Left lobe of liver (tissue), 2 donors: ENCODE data around the gene TOX2. TPM values are rescaled to one million over a fixed set of nuclear protein-coding genes. Genes with fewer than 3 reads are reported as not detected.

Experiments used
- ATAC-seq: fragments of 200-7000 bp; cut with Tn5 transposase; one replicate; pipeline ENCODE4 v1.9.1; 2020; ENCODE audit warnings: mild to moderate bottlenecking, moderate library complexity
- DNase-seq: peaks from one replicate; pipeline ENCODE4 v3.0.0-alpha.2; 2020; ENCODE audit warnings: low spot score
- total RNA-seq: library from RNA; stranded (reverse); gene quantifications from one replicate; pipeline ENCODE4 v1.2.1, GENCODE V29; 2021
- donor health status: DM: no; HTN: no; CAD: no; lungs with moderate emphysema.
- donor health status: DM: no; HTN: yes; CAD: no.

Gene TOX2
- total RNA-seq, 1 donor from 2014 or later = 3.5 TPM

GRCh38 chr20:44052166-44052565 lies 137.5 kb downstream of the TOX2 start:
- ATAC-seq = no peak
- DNase-seq = no peak

DNA sequence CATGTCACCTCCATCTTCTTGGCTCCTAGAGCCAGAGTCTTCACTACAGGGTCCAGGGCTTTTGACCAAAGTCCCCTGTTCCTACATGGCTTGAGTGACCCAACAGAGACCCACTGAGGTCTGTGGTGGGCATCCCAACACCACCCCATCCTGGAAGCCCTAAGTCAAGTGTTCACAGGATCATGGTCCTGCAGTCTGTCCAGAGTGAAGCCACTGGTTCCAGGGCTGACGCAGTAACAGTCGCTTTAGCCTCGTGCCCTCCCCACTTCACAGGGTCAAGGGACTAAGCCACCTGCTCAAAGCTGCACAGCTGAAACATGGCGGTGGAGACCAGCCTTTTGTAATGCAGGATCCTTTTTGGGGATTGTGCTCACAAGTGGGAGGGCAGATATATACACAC lies 138.4 kb downstream of the TOX2 start:
- ATAC-seq = no peak
- peak; percentile 28 for DNase-seq

GRCh38 chr20:44054118-44054517 lies 139.5 kb downstream of the TOX2 start:
- DNase-seq = peak; percentile 23
- no peak for ATAC-seq

DNA sequence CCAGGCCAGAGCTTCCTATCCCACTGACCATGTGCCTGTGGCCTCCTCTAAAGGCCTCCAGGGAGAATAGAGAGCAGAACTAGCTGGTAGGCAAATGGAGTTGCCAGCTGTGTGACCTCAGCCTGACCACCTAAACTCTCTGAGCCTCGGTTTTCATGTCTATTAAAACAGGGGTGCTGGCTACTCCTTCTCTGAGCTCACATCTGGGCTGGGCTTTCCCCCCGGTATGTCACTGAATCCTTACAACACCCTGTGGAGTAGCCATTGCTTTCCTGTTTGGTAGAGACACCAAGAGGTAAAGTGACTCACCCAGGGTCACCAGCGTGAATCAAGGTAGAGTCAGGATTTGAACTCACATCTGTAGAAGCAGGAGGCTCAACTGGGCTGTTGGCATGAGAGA lies 140.2 kb downstream of the TOX2 start:
- ATAC-seq (no peak), DNase-seq (no peak)

GRCh38 chr20:44056010-44056698 lies 141.5 kb downstream of the TOX2 start:
- peak; percentile 41 for DNase-seq
- peak; percentile 48 for ATAC-seq

DNA sequence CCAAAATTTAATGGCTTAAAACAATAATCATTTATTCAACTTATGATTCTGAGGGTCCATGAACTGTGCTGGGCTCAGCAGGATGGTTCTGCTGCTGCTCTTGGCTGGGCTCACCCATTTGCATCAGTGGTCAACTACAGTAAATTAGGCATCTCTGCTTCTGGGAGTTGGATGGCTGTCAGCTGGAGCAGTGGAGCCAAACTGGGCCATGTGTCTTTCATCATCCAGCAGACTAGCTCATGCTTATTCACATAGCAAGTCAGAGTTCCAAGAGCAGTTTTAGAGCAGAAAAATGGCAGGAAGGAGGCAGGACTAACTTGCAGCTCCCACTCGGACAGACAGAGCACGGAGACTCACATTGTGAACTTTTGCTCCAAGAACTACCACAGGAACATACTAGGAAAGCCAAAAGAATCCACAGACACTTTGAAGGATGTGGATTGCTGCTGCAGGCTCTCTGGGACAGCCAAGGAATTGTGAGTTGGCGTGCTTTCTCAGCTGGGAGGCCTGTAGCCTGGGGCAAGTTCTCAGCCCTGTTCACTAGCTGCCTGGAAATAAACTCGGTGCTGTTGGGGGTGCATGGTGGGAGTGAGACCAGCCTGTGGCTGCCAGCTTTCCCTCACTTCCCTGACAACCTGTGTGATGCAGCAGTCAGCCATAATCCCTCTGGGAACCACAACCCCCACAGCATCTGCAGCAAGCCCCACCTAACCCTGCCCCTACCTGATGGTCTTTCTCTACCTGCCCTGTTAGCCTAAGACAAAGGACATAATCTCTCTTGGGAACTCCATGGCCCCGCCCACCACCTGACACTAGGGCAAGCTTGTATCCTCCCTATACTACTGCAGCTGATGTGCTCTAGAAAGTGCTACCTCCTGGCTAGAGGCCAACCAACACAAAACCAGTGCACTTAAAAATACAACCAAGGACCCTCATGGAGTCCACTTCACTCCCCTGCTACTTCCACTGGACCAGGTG lies 143.3 kb downstream of the TOX2 start:
- DNase-seq (peak; percentile 28), ATAC-seq (no peak)

DNA sequence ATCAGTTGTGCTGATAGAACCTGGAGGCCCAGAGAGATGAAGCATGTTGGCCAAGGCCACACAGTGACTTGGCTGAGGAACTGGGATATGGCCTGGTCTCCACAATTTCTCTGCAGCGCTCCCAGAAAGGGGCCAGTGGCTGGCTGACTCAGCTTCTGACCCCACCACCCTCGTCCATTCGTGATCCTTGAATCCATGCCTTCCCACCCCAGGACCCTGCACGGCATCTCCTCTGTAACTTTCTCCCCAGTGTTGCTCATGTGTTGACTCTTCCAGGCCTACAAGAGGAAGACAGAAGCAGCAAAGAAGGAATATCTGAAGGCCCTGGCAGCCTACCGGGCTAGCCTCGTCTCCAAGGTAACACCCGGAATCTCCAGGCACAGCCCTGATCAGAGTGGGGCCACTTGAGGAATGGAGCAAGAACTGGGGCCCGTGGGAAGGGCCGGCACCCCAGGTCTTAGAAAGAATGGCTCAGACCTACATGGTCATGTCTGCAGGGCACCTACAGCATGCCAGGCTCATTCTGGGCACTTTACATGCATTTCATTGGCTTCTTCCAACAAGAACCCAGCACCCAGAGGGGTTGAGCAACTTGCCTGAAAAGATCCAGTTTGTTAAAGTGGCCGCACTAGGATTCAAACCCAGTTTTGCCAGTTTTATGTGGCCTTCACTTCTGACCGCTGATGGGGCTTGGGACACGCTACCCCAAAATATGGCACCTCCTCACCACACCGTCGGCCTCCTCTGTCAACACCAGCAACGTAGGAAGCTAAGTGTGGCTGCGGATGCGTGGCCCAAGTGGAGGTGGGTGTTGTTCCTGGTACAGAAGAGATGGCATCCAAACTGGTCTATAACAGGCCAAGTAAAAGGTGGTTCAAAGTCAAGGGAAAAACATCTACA lies 150.1 kb downstream of the TOX2 start:
- no peak for ATAC-seq

GRCh38 chr20:44065401-44066340 lies 151.0 kb downstream of the TOX2 start:
- no peak for DNase-seq

More for the DNA sequence above, 150.1 kb downstream of the TOX2 start:
- no peak for DNase-seq

GRCh38 chr20:44066645-44067606 lies 152.3 kb downstream of the TOX2 start:
- DNase-seq = no peak
- ATAC-seq = no peak

More at GRCh38 chr20:44065401-44066340, 151.0 kb downstream of the TOX2 start:
- ATAC-seq = no peak

GRCh38 chr20:44067650-44068081 lies 153.0 kb downstream of the TOX2 start:
- no peak for DNase-seq
- no peak for ATAC-seq

- DNase-seq (no peak), ATAC-seq (no peak)
These were observed 153.9 kb downstream of the TOX2 start for GRCh38 chr20:44068316-44069201.

- ATAC-seq (no peak), DNase-seq (no peak)
These were observed 154.8 kb downstream of the TOX2 start for GRCh38 chr20:44069203-44070011.

DNA sequence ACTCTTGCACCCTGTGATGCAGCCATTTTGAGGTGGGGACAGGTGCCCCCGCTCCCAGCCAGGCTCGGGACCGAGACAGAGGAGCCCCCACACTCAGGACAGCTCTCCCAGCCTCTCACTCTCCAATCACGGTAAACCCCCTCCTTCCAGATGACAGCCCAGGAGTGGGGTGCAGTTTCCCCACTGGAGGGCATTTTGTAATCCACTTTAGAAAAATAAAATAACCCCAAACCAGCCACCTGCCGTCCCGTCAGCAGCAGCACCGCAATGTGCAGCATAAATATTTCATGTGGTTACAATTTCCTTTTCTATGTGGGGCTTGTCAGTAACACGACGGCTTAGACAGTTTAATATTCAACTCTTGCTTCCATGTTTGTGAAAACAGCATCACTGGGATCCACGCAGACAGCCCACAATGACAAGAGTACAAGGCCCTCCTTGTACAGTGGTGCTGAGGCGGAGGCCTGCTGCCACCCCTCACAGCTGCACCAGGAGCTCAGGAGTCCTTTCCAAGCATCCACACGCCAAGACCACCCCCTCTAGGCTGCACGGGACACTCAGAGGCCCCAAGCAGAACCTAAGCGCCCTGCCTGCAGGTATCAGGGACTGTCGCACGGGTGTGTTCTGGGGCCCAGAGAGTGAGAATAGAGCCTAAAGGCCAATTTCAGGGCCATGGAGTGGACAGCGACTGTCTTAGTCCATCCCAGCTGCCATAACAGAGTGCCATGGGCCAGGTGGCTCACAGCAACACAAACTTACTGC lies 155.7 kb downstream of the TOX2 start:
- ATAC-seq (no peak), DNase-seq (no peak)

- DNase-seq = no peak
- ATAC-seq = no peak
These were observed 156.4 kb downstream of the TOX2 start for GRCh38 chr20:44071057-44071456.

DNA sequence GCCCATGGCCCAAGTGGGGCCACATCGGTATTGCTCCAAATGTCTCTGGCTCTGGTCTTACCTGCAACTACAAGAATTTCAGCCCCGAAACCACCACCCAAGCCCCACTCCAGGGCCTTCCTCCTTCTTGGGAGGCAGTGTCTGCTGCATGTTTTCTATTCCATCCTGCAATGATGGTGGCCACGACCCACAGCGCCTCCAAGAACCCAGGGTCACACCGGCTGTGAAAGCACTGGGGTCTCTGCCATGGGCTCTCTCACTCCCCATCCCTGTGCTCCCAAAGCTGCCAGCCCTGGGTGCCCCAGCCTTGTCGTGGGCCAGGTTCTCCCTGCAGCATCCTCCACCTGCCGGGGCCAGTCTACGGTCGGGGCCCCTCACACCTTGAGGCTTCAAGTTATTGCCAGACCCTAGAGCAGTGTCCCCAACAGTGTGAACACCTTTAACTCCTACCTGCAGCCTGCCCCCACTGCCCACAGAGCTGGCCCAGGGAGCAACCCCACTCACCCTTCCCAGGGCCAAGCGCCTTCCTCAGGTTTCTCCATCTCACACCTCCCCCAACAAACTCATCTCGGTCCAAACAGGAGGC lies 157.0 kb downstream of the TOX2 start:
- ATAC-seq (no peak), DNase-seq (no peak)

DNA sequence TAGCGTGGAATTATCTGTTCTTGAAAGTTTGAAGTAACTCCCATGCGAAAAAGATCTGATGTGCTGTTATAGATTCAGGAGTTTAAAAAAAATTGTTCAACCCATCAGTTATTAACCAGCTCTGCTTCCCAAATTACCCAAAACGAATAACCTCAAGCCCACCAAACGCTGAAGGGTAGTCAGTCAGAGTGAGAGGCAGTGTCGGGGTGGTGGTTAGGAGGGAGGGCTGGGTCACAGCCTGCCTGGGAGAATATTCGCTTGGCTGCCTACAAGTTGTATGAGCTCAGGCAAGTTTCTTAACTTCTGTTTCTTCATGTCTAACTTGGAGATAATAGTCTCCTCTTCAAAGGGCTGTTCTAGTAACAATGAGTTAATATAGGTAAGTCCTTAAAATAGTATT lies 157.7 kb downstream of the TOX2 start:
- DNase-seq (no peak), ATAC-seq (no peak)
